OCI-M2 (cell line): Measurements from ENCODE around the gene SLC31A1.
"Not testable (repeated sequence)": the region's sequence is repeated elsewhere in the genome, so short reads cannot be mapped to it uniquely, and the experiment has no call there.

Experiments used
- DNase-seq: peaks from one replicate; lab custom pipeline; 2025; ENCODE audit not compliant: unreplicated experiment; lab: John Stamatoyannopoulos, UW

SLC31A1 gene

DNA sequence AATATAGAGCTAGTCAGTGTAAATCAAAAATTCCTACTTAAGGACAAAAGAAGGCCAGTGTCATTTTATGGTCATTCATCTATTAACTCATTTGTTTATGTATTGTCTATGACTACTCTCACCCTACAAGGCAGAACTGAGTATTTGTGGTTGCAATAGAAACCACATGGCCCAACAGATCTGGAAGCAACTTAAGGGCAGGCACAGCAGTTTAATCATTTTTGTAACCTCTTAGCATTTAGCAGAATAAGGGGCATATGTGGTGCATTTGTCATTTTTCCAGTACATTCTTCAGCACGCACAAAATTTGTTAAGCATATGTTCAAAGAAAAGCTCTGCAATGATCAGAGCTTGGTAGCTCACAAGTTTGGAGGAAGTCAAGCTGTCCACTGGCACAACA lies 1.4 kb upstream of the SLC31A1 start:
- DNase-seq: no peak

DNA sequence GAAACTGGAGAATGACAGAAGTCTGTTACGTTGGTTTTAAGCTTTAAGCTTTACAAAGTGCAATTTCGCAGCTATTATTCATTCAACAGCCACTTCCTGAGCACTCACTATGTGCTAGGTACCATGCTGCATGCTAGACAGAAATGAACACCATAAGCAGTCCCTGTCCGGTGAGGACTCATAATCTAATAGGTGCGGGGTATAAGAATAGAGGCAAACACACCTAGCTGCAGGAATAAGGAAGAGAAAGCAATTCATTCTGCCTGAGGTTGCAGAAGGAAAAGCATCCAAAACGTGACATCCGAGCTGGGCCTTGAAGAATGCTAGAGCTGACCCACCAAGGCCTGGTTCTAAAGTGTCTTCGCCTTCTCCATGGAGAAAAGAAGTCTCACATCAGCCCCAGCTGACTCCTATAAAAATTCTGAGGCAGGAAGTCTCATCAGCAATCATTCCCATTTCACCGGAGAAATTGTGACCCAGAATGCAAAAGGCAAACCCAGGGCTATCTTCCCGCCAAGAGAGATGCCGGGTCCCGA lies 809 bp upstream of the SLC31A1 start:
- no peak for DNase-seq

DNA sequence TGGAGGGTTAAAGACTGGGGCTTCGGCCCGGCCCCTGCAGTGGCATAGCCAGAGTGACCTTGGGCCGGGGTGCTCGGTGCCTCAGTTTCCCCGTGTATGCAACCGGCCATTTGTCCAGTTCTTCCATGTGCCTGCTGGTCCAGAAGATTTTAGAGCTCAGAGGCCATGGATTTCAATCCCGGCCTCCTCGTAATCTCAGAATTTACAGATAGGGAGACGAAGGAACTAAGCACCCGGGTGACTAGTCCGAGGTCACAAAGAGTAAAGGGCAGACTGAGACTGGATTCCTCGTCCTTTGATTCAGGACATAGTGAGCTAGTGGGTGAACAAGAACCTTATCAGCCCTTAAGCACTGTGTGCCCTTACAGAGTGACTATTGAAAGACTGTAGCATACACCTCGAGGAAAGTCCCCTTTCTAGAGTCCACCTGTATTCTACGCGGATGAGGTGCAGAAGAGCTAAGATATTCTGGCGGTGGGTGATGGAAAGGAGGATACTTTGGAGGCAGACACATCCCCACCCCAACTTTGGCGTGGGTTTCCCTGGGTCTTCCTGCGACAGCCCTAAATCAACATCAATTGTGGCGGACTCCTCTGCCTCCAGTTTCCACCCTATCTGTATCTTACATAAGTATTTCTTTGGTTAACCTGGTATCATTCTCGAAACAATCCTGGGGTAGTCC lies 597 bp downstream of the SLC31A1 start:
- no peak for DNase-seq

DNA sequence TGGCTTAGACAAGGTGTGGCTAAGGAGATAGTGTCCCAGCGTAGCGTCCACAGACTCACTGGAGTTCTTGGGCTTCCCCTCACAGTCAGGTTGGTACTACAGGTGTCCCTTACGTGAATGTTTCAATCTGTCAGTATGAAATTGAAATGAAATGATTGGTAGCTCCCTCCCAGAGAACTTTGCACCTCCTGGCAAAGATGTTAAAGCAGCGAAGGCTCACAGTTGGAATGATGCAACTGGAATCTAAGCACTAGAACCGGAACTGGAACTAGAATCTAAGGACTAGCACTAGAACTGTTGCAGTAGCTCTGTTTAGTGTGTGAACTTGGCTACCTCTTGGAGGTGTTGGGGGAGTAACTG lies 1.1 kb downstream of the SLC31A1 start:
- no peak for DNase-seq

DNA sequence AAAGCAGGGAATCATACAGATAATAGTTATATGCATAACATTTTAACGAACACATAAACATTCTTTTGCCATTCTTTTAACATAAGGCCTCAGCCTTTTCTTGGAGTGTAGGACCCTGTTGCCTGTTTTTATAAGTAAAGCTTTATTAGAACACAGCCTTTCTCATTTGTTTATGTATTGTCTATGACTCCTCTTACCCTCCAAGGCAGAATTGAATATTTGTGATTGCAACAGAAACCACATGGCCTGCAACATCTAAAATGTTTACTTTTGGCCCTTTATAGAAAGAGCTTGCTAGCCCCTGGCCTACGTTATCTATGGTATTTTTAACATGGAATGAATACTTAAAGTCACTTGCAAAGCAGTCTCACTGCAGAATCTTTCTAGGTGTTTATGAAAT lies 2.6 kb downstream of the SLC31A1 start:
- DNase-seq: no peak

DNA sequence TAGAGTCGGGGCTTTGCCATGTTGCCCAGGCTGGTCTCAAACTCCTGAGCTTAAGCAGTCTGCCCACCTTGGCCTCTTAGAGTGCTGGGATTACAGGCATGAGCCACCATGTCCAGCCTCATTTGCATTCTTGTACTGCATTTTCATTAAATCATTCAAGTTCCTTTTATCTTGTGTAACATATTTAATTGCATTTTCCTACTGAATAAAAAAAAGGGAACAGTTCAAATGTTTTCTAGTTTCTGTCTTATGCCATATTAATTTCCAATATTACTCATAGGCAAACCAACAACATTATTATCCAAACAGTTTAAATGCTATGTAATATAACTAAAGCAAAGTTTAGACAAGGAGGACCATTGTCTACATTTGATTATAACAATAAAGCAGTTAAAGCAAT lies 6.1 kb downstream of the SLC31A1 start:
- no peak for DNase-seq

DNA sequence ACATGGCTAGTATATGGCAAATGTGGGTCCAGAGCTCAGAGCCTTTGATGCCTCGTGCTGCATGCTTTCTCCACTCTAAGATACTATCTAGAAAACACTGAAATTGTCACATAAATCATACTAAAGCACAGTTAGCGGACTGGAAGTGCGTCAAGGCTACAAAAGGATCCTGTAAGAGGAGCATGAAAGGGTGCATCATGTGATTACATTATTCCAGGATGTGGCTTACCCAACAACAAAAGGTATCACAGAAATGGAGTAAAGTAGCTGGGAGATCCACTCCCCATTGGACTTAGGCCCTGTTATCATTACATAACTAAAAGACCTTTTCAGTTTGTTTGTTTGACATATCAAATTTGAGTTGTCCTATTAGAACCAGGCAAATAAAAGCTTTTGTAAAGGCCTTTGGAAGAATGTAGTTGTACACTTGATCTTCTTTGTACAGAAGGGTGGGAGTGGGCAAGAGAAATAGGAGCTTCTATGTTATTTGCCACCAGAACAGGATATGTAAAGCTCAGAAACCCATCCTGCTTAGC lies 6.9 kb downstream of the SLC31A1 start:
- DNase-seq: no peak

DNA sequence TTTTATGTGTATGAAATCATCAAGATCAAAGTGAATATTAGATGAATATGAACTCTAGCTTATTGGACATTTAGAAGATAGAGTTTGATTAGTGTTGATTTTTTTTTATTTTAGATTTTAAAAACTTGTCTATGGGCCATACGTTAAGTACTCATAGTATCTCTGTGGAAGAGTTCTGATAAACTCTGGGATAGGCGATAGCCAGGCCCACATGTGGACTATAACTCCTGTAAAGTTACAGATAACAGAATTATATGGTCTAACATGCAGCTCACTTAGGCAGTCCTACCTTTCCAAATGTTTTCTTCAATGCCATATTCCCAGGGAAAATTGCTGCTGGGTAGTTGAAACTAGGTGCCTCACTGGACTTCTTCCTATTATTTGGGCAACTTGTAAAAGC lies 10.4 kb downstream of the SLC31A1 start:
- no peak for DNase-seq

DNA sequence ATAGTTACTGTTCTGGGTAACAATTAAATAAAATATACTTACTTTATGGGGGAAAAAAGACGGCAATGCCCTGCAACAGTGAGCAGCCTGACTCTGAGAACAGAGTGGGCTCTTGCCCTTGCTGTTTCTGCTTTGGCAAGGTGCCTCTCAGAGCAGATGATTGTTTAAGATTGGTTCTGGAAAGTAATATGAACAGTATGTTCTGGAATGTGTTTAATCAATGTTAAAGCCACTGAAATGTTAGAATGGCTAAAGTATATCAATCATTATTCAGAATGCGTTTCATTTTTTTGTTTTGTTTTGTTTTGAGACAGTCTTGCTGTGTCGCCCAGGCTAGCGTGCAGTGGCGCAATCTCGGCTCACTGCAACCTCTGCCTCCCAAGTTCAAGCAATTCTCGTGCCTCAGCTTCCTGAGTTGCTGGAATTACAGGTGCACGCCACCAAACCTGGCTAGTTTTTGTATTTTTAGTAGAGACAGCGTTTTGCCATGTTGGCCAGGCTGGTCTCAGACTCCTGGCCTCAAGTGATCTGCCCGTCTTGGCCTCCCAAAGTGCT lies 14.4 kb downstream of the SLC31A1 start:
- not testable (repeated sequence) for DNase-seq

DNA sequence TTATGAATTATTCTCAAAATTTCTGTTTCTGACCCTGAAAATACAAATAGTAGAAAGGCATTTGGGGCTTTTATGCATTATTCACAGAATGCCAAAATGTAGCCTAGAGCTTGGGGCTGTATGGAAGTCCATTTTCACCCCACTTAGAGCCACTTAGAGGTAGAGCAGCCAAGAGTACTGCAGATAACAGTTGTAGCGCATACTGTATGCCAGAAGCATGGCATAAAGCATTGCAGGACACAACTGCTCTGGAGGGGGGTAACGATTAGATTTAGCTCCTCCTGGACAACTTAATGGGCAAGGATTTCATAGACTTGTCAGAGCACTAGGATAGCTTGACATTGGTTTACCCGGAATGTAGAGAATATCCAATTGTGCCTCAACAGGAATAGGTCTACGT lies 15.7 kb downstream of the SLC31A1 start:
- DNase-seq: no peak

DNA sequence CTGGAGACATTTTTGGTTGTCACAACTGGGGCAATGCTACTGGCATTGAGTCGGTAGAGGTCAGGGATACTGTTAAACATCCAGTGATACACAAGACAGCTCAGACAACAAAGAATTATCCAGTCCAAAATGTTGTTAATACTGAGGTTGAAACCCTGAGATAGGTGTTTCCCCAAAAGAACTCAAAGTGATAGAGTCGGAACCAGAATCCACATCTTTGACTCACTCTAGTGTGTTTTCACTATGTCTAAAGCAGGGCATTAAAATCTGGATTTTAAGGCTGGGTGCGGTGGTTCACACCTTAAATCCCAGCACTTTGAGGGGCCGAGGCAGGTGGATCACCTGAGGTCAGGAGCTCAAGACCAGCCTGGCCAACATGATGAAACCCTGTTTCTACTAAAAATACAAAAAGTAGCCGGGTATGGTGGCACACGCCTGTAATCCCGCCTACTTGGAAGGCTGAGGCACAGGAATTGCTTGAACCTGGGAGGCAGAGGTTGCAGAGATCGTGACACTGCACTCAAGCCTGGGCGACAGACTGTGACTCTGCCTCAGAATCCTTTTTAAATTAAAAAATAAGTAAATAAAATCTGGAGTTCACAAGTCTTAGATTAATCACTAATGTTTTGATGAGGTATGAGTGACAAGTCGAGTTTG lies 17.0 kb downstream of the SLC31A1 start:
- no peak for DNase-seq

DNA sequence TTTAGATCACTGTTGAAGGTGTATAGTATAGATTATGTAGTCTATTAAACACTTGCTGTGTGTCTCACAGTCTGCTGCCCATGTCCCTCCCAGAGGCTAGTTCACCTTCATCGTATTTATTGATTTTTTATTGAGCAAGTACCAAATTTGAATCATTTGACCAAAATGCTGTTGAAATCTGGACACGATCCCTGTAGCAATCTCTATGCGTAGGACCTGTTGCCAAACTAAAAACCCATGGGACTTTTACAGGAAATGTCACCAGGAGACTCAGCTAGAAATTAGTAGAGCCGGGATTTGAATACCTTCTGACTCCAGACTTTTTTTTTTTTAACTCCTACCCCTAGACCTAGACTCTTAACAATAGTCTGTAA lies 17.5 kb downstream of the SLC31A1 start:
- no peak for DNase-seq

DNA sequence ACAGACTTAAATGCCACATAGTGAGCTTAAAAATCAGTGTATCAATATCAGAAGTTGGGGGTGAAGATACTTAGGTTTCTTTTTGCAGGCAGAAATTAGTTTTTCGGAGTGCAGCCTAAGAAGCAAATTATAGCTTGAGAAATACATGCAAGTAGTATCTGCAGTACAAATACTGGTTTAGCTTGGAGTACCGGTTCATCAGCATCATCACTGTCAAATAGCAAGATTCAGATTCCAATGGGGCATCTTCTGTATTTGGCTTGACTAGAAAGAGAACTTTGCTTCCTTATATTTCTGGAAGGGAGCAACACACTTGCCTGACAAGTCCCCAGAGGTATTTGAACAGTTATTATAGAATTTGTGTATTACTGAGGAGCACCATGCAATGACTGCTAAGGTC lies 19.8 kb downstream of the SLC31A1 start:
- no peak for DNase-seq

DNA sequence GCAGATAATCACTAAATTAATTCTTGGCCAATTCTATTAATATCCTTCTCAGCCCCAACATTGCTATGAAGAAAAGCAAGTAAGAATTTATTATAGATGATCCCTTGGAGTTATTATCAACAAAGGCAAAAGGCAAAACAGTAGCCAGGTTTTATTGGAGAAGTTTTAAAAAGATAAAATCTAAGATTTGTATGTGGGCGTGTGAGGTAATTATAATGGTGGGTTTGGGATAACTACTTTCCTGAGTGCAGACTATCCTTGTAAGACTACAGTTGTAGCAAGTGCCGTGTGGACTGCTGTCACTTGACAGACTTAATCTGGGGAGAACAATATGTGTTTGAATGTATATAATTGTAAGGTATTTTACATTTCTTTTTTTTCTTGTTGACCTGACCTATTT lies 23.2 kb downstream of the SLC31A1 start:
- no peak for DNase-seq

DNA sequence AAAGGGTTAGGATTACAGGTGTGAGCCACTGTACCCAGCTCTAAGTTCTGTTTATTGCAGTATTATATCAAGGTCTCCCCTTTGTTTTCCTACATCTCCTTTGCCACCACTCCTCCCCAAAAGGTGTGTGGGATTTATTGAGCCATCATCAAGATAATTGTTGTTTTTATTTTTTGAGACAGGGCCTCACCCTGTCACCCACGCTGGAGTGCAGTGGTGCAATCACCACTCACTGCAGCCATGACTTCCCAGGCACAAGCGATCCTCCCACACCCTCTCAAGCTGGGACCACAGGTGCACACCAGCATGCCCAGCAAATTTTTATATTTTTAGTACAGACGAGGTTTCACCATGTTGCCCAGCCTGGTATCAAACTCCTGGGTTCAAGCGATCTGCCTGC lies 24.6 kb downstream of the SLC31A1 start:
- no peak for DNase-seq

DNA sequence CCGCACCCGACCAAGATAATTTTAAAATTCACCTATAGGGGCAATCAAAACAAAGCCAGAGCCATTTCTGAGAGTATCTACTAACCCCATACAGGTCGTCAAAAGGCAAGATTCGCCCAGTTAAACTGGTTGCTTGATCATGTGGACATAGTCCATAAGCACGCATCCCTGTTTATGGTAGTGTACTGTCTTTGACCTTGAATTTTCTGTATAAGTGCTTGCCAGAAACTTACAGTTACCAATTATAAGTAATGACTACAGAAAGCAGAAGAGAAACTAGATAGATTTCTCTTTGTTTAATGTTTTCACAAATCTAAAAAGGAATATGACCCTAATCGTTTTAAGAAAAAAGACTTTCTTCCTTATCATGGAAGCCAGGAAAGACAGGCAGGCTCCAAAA lies 25.6 kb downstream of the SLC31A1 start:
- DNase-seq: no peak

DNA sequence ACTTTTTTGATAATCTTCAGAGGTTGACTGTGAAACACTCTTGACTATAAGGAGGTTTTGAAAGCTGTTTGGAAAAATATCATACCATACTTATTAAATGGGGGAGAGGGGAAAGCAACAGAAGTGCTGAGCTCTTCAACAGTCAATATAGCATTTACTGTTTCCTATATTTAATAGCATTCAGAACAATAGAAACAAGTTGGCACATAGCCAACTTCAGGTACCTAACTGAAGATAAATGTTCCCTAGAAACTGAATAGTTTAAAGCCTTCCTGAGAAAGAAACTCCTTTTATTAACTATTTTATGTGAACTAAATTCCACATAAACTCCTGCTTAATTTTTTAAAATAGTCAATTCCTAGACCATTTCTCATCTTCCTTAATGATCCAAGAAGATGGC lies 26.3 kb downstream of the SLC31A1 start:
- no peak for DNase-seq

DNA sequence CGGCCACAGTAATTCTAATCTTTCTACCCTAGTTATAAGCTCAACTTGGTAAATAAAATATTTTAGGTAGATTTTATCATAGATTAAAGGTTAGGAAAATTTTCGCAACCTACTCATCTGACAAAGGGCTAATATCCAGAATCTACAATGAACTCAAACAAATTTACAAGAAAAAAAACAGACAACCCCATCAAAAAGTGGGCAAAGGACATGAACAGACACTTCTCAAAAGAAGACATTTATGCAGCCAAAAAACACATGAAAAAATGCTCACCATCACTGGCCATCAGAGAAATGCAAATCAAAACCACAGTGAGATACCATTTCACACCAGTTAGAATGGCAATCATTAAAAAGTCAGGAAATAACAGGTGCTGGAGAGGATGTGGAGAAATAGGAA lies 28.3 kb downstream of the SLC31A1 start:
- not testable (repeated sequence) for DNase-seq

DNA sequence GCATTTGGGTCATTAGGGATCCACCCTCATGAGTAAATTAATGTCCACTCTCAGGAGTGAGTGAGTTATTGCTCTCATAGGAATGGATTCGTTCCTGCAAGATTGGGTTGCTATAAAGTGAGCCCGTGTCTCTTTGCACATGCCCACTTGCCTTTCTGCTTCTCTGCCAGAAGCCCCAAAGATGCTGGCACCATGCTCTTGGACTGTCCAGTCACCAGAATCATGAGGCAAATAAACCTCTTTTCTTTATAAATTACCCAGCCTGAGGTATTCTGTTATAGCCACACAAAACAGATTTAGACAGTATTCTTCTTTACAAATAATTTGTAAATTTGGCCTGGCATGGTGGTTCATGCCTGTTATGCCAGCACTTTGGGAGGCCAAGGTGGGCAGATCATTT lies 29.5 kb downstream of the SLC31A1 start:
- no peak for DNase-seq

DNA sequence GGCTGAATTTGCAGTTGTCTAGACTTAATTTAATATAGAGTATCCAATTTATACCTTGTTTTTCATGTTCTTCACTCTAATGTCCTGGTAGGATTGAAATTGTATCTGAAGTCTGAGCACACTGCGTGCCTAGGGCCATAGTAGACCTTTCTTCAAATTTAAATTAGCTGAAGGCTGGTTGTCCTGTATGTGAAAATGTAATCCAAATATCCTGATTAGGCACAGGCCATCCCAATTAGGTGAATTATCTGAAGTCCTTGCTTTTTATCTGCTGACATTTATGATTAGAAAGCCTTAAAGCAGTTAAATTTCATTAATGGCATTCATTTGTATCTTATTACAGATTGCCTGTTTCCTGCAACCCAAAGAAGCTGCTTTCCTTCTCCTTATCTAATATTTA lies 33.6 kb downstream of the SLC31A1 start:
- no peak for DNase-seq

DNA sequence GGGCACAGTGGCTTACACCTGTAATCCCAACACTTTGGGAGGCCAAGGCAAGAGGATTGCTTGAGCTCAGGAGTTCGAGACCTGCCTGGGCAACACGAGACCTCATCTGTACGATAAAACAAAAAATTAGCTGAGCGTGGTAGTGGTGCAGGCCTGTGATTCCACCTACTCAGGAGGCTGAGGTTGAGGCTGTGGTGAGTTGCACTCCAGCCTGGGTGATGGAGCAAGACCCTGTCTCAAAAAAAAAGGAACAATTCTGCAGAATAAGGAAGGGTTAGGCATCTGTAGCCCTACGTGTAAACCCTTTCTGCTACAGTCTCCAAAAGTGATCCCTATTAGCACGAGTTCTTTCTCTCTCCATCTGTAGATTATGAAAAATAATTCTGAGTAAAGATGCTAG lies 34.1 kb downstream of the SLC31A1 start:
- DNase-seq: no peak

DNA sequence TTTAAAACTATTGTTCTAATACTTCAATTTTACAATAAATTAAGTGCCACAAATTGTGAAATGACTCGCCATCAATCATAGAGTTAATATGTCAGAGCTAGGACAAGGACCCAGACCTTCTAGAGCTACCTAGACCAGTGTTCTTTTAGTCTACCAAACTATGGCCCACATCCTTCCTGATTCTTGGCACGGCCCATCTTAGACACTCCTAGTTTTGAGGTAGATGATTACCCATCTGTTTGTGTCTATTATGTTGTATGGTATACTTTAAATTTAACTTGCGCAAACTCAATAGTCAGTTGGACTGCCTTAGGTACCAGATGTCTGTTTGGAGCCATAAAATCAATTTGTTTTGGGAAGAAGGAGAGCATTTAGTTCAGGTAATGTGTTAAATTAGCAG lies 36.5 kb downstream of the SLC31A1 start:
- no peak for DNase-seq
